H1 (cell line): ENCODE data around the gene SEH1L. TPM values are rescaled to one million over a fixed set of nuclear protein-coding genes. Genes with fewer than 3 reads are reported as not detected.

Experiments used
- BACH1 ChIP-seq: IDR thresholded peaks from 2 replicates; pipeline ENCODE4 v1.6.1; 2012; ENCODE audit warnings: low read length, improper control_type of control experiment
- E2F6 ChIP-seq: IDR thresholded peaks from 2 replicates; pipeline ENCODE4 v1.6.1; 2012; ENCODE audit warnings: inconsistent platforms
- EGR1 ChIP-seq: IDR thresholded peaks from 2 replicates; pipeline ENCODE4 v1.6.1; 2011; ENCODE audit warnings: low read depth, low read length, borderline replicate concordance
- MAFK ChIP-seq: IDR thresholded peaks from 2 replicates; pipeline ENCODE4 v1.6.1; 2012; ENCODE audit warnings: low read depth, mild to moderate bottlenecking, improper control_type of control experiment, low read length
- RAD21 ChIP-seq, 2 experiments: IDR thresholded peaks in 1 of 2; conservative IDR thresholded peaks in 1 of 2; 2 replicates each; pipeline ENCODE4 v1.6.1; 2011; ENCODE audit warnings: low read depth in 2 of 2, low read length in 2 of 2, improper control_type of control experiment in 1 of 2, inconsistent platforms in 1 of 2, mild to moderate bottlenecking in 1 of 2, moderate library complexity in 1 of 2
- polyA plus RNA-seq, 7 experiments: library from polyadenylated mRNA; depleted of rRNA in 3 of 7; stranded (reverse) in 5 of 7; unstranded in 2 of 7; fragments of >200 nt in 5 of 7; fragments of 200-250 nt in 2 of 7; gene quantifications; 1 replicate in 5 of 7; 2 replicates in 1 of 7; 4 replicates in 1 of 7; pipeline versions ENCODE4 v1.2.1 to v1.2.3, GENCODE V29; 2011 to 2013; ENCODE audit warnings: missing spikeins in 2 of 7, mixed read lengths in 2 of 7
- total RNA-seq: library from RNA; stranded (reverse); fragmentation: NEBNext Ultra II Directional; extraction: Animal tissue kit (Norgen Biotek cat#: 25700); gene quantifications from 2 replicates; pipeline ENCODE4 v1.2.1, GENCODE V29; 2021

SEH1L gene
- total and polyA plus RNA-seq, 2 of the 8 experiments (the other 6 are each of a cell fraction or from before 2014, with no cell fraction given), result 41.7 to 96.7 TPM

DNA sequence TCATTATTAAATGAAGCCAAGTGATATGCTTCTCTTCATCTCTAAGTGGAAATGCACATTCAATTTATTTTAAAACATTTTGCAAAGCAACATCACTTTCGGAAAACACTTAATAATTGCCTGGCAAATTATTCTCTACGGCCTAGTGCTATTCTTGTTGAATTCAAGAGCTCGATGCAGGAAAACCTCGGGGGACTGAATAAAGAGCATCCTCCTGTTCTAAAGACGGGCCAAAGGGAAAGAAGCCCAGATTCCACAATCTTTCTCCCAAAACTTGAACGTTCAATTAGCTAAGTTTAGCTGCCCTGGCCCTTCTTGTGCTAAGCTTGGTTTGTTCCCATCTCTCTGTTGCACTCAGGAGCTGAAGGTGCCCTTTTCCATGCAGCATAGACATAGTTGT lies 23.2 kb upstream of the SEH1L start (continued):
- TF ChIP-seq RAD21 (IDR thresholded peaks at IDR 0.05 in 1 of 2, conservative IDR thresholded peaks at IDR 0.05 in 1 of 2; ENCODE audit: low read depth in 2 of 2, low read length in 2 of 2) (no peak), E2F6 (no peak), MAFK (no peak), EGR1 (no peak), BACH1 (no peak)
- TF ChIP-seq, all 59 proteins: peak for 0
